T-helper 1 cell (primary cell): ENCODE measurements around the gene PRX.
A peak's percentile ranks its signal among the peaks of the same experiment; 100 is the strongest.

Experiments used
- DNase-seq, 5 donors: peaks; one replicate each; pipeline ENCODE4 v3.0.0-alpha.2; 2012 to 2020

PRX gene

GRCh38 chr19:40363069-40363468, 50.1 kb downstream of the PRX start:
- peak in 1 of 5 donors; percentile 23 for DNase-seq

- DNase-seq = no peak
These were observed 51.0 kb downstream of the PRX start for GRCh38 chr19:40362160-40362559.

GRCh38 chr19:40360708-40361241, 52.4 kb downstream of the PRX start:
- no peak for DNase-seq

GRCh38 chr19:40360020-40360707, 53.0 kb downstream of the PRX start:
- no peak for DNase-seq

GRCh38 chr19:40358773-40359172, 54.4 kb downstream of the PRX start:
- DNase-seq = no peak

GRCh38 chr19:40357640-40358039, 55.5 kb downstream of the PRX start:
- no peak for DNase-seq

- DNase-seq = no peak
These were observed 56.2 kb downstream of the PRX start for GRCh38 chr19:40356681-40357595.

- no peak for DNase-seq
These were observed 57.0 kb downstream of the PRX start for GRCh38 chr19:40355975-40356680.

- DNase-seq = peak in 1 of 5 donors; percentile 28
These were observed 64.1 kb downstream of the PRX start for GRCh38 chr19:40348961-40349507.

- DNase-seq = peak; percentile 97 to 100 (median 99)
These were observed 64.9 kb downstream of the PRX start, which contains the start of the genes C19orf47 and PLD3 for GRCh38 chr19:40348125-40348913. Gene C19orf47, minus strand, starts transcription at chr19:40348397. Its CDS starts 6,540 bp downstream, at chr19:40341857. Gene PLD3, plus strand, starts transcription at chr19:40348695. Its CDS starts 17,789 bp downstream, at chr19:40366484.

- DNase-seq = no peak
These were observed 68.8 kb downstream of the PRX start for GRCh38 chr19:40344422-40344821.
